Measurements from ENCODE around the gene ASB1.

The ASB1 gene

GRCh38 chr2:238498188-238498587 is 71.5 kb downstream of the ASB1 start:
- DNase-seq: no peak

- no peak for DNase-seq
Observed at GRCh38 chr2:238498691-238499295, 72.1 kb downstream of the ASB1 start.

GRCh38 chr2:238499731-238500580 is 73.2 kb downstream of the ASB1 start:
- DNase-seq: no peak

- no peak for DNase-seq
Observed at GRCh38 chr2:238501311-238501710, 74.6 kb downstream of the ASB1 start.

Data from NCI-H1694 treated with DMSO at 0.1 percent for 48 hours (cell line).